ENCODE results near the gene PHC2.

PHC2 gene

DNA sequence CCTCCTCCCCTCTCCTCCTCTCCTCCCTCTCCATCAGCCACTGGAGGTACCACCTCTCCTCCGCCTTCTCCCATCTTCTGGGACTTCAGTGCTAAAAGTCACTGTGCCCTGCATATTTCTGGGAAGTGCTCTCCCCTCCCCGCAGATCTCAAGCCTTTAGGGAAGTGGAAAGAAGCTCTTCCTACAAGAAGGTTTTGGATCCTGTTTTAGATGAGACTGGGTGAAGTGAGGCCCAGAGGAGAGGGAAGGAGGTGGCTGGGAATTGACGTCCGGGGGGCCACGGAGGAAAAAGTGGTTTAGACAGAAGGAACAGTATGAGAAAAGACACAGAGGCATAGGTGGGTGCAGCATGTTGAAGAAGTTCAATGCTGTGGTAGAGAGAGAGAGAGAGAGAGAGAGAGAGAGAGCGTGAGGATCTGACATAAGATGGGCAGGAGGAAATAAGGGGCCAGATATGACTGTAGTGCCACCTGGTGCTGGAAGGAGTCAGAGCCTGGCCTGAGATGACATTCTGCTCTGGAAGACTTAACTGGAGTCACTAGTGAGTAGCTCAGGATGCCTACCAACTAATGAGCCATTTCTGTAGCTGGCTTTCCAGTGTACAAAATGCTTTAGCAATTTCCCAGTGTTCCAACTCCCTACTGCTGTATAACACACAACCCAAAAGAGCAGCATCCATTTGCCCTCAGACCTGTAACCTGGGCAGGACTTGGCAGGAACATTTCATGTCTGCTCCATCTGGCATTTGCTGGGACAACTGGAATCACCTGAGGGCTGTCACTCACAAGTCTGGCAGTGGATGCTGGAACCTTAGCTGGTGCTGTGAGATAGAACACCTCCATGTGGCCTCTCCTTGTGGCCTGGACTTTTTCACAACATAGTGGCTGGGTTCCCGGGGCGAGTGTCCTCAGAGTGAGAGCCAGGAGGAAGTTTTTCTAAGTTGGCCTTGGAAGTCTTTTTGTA is 24.9 kb upstream of the PHC2 start:
- in situ Hi-C loops (cut with HindIII; ENCODE audit: low sequenced_read_pairs), result no loop called here

DNA sequence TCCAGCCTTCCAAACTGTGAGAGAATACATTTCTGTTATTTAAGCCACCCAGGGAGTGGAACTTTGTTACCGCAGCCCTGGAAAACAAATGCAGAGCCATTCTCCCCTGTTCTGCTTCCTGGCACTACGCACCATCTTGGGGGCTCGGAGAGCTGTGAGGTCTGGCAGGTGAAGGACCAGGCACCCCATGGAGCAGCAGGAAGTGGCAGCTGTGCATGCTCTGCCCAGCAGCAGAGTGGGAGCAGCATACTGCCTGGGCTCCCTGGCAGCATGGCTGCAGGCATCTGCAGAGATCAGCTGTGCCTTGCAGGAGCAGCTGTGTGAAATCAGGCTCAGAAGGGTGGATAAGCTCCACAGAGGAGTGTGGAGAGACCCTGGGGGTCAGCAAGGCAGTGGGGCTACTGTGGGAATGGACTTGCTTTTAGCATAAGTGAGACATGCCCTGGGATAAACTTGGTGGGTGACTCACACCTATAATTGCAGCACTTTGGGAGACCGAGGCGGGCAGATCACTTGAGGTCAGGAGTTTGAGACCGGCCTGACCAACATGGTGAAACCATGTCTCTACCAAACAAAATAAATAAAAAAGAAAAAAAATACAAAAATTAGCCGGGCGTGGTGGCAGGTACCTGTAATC is 23.9 kb upstream of the PHC2 start:
- in situ Hi-C loops (cut with HindIII; ENCODE audit: low sequenced_read_pairs), result no loop called here

DNA sequence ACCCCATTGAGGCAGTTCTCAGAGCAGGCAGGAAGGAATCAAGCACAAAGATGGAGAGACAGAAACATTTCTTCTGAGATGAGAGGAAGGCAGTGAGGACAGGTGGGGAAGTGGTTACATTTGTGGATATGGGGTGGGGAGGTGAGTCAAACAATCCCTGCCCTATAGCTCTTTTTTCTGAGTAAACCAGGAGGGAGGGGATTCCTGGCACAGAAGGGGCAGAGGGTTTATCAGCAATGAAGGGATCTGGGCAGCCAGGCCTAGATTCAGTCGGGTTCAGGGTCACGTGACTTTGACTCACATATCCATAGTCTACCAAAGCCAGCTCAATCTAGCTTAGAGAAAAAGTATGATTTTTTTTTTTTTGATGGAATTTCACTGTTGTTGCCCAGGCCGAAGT is 15.7 kb upstream of the PHC2 start:
- in situ Hi-C loops (cut with HindIII; ENCODE audit: low sequenced_read_pairs), result no loop called here

DNA sequence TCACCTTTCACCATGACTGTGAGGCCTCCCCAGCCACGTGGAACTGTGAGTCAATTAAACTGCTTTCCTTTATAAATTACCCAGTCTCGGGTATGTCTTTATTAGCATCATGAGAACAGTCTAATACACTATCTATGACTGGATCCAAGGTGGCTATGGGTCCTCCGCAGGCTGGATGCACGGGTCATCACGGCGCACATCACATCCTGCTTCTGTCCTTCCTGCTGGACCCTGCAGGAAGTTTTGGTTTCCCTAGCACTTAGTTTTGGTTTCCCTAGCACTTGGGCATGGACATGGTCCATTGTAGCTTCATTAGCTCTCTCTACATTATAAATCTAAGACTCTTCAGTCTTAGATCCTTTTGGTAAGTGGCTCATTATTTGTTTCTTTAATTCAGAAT is 14.2 kb upstream of the PHC2 start:
- in situ Hi-C loops (cut with HindIII; ENCODE audit: low sequenced_read_pairs), result no loop called here

DNA sequence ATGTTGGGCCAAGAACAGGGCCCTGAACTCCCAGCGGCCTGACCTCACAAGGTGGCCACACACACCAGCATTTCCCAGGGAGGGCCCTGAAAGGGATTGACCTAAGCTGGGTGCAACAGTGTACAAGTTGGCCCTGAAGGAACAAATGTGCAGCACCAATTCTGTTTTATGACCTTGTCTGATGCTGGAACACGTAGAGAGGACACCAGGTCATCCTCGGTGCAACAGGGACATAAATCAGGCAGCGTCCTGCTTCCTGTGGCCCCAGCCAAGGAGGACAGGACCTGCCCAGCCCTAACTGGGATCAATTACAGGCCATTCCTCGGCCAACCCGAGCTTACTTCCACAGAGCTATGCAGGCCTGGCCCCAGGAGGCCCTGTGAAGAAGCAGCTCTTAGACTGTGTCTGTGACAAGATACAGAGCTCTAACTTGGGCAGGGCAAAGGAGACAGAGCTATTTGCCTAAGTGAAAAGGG is 12.8 kb upstream of the PHC2 start:
- in situ Hi-C loops (cut with HindIII; ENCODE audit: low sequenced_read_pairs), result no loop called here

DNA sequence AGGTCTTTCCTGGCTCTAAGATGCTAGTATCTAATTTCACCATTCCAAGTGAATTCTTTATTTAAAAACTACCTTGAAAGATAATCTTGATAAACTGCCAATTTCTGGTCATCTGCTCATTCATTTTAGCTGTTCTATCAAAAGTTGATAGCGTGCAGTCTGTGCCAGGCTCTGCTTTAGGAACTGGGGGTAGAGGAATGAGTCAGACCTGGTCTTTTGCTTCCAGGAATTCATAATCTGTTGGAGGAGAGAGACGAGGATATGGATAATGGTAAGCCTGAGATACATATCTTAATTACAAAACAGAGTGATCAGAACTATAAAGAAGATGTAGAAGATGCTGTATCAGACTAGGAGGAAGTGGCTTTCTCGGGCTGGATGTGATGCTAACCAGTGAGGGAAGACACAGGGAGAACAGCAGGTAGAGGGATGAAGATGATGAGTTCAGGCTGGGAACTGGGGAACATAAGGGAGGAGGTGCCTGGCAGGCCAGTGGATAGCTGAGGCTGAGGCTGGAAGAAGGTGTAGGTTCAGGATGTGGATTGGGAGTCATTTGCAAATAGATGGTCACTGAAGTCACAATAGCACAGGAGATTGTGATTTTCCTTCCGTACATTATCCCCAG is 12.3 kb upstream of the PHC2 start:
- in situ Hi-C loops (cut with HindIII; ENCODE audit: low sequenced_read_pairs), result no loop called here

DNA sequence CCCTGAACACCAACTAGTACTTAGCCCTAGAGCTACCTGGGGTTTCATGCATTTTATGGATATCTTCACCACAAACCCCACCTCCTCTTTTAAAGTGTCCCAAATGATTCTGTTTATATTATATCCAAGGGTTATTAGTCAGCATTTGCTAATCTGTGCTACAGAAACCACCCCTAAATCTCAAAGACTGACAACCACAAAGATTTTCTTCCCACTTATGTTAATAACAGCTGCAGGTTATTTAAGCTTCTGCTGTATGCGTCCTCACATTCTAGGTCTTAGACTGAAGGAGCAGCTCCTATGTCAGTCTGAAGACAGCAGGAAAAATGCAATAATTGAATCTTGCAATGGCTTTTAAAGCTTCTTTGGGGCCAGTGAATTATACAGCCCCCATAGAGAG is 11.2 kb upstream of the PHC2 start:
- in situ Hi-C loops (cut with HindIII; ENCODE audit: low sequenced_read_pairs), result no loop called here

DNA sequence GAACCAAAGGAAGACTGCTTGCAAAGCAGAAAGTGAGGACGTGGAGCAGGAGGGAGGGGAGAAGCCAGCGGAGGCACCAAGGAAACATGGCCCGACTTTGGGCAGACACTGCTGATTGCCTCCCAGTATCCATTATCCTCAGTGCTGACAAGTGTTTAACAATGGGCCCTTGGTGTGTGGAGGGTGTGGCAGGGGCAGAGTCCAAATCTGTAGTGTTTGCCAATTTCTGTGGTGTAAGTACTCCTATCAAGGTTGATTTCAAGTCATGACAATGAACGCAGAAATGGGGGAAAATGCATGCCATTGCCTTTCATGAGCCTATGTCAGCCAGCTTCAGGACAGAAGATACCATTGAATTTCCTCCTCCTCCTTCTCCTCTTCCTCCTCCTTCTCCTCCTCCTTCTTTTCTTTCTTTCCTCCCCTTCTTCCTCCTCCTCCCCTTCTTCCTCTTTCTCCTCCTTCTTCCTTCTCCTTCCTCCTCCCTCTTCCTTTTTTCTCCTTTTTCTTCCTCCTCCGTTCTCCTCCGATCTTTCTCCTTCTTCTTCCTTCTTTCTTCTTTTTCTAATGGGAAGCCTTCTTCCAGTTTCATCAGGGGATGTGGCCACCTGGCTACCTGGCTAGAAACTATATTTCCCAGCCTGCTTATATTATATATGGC is 10.3 kb upstream of the PHC2 start:
- in situ Hi-C loops (cut with HindIII; ENCODE audit: low sequenced_read_pairs), result no loop called here

DNA sequence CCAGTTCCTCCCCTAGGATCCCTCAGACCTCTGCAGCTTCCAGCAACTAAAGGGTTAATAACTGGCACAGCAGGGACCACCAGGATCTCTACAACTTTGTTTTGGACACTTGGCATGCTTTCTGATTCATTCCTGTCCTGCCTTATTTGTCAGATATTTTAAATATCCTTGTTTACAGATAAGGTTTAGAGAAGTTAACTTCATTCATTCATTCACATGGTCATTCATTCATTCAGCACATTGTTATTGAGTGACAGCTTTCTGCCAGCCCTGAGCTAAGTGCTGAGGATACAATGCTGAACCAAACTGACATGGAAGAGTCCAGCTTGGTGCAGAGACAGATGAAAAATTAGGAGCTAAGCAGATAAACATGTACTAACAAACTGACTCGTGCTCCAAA is 8.8 kb upstream of the PHC2 start:
- in situ Hi-C loops (cut with HindIII; ENCODE audit: low sequenced_read_pairs), result no loop called here

DNA sequence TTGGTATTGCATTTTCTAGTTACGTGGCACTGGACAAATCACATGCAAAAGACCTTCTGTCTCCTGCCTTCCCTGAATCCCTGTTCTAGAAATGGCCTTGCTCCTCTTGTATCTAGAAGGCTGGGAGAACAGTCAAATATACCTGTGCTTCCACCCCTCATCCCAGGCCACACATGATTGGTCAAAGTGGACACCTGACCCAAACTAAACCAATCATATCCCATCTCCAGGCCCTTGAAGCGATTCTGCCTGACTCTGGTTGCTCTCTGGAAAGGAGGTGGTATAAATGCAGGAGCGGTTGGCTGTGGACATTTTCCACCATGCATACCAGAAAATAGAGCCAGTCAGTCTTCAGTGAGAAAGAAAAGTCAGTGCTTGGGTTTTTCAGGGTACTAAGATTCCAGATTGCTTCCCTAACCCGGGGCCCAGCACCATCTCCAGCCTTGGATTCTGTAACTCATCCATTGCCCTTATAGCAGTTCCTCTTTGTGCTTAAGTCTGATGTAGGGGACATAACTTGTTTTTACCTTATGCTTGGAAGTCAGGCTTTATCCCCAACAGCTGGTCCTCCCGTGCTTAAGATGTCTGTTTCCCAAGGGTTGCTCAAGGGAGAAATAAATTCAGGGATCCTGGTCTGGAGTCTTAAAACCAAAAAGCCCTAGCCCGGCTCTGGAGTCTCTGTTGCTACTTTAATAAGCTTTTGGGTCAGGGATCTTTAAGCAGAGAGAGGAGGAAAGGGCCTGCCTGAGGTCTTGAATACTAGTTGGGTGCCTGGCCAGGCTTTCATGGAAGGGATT is 7.7 kb upstream of the PHC2 start:
- in situ Hi-C loops (cut with HindIII; ENCODE audit: low sequenced_read_pairs), result no loop called here

DNA sequence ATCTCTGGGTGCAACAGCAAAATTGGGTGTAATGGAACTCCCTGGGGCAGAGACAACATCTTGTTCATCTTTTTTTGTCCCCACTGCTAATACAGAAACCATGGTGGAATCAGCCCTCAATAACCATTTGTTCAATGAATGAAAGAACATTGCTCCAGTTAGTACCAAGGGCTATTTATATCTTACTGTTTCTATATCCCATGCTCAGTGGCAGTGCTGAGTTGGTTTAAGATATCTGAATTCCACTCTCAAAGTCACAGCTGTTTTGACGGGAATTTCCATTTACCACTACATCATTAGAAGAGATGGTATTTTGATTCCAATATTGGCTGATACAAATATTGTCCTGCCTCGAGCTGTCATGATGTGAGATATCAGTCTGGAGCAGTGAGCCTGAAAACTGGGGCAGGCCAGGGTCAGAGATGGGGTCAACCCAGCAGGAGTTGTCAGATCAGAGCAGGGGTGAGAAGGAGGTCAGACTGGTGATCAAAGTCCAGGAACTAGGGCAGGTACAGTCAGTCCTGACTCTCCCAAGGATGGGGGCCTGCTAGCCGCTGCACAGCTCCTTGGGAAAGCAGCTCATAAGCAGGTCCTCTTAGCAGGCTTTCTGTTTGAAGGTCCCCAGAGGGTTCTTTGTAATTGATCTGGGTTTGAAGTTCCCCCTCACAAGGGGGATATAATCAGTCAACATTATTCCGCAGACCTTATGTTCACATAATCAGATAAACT is 5.8 kb upstream of the PHC2 start:
- in situ Hi-C loops (cut with HindIII; ENCODE audit: low sequenced_read_pairs), result no loop called here

DNA sequence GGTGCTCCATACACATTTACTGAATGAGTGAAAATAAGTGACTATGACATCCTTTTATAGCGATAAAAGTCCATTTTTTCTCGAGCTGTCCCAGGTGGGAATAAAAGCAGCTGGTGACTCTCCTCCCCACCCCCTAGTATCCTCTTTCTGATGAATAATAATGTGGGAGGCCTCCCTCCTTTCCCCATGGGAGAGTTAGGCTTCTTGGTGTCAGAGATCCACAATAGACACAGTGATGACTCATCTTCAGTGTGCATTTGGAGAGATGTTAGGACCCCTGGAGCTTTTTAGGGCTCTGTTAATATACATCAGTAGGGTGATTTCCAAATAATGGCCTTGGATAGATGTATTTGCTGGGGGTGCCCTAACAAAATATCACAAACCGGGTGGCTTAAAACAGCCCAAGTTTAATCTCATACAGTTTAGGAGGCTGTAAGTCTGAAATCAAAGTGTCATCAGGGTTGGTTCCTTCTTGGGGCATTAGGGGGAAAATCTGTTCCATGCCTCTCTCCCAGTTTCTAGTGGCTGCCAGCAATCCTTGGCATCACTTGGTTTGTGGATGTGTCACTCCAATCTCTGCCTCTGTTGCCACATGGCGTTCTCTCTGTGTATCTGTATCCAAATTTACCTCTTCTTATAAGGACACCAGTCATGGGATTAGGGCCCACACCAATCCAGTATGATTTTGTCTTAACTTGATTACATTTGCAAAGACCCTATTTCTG is 4.4 kb upstream of the PHC2 start:
- in situ Hi-C loops (cut with HindIII; ENCODE audit: low sequenced_read_pairs), result no loop called here

DNA sequence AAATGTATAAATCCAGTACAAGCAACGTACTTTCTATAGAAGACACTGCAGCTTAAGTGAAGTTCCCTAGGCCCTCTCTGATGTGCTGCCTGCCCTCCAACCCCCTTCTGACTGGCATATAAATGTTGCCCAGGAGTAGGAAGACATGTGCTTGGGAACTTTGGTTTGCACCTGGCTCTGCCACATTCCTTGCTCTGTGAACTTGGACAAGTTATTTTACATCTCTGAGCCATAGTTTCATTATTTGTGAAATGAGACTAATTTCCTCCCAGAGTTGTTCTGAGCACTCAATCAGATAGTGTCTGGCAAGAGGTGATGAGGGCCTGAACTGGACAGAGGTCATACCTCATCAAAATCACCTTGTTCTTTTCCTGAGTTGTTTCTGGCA is 3.5 kb upstream of the PHC2 start:
- in situ Hi-C loops (cut with HindIII; ENCODE audit: low sequenced_read_pairs), result no loop called here

DNA sequence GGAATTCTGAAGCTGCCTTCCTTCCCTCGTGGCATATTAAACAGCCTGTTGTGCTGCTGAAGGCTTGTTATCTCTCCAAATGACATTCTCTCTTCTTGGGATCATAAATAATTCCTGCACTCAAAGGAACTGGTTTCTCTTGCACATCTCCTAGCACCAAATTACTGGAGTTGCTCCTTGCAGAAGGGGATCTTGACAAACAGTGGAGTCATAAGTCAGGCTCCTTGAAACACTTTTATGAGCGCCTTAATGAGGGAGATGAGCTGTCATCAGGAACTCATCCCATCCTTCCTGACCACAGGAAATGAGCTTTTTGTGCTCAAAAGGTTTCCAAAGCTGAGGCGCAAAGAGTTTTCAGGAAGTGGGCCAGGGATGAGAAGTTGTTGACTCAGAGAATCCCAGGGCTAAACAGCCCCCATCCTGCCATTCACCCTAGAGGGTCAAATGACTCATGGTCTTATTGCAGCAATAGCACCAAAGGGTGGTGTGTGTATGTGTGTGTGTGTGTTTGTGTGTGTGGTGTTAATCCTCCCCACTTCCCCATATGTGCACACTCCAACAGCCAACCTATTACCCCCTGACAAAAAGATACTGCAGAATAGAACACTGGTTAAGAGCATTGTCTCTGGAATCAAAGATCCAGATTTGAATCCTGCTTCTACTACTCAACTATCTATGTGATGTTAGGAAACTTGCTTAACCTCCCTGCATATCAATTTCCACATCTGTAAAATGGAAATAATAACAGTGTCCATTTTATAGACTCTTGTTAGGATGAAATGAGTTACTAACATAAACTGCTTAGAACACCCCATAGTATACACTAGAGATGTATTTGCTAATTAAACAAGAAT is 2.8 kb upstream of the PHC2 start:
- in situ Hi-C loops (cut with HindIII; ENCODE audit: low sequenced_read_pairs), result no loop called here

DNA sequence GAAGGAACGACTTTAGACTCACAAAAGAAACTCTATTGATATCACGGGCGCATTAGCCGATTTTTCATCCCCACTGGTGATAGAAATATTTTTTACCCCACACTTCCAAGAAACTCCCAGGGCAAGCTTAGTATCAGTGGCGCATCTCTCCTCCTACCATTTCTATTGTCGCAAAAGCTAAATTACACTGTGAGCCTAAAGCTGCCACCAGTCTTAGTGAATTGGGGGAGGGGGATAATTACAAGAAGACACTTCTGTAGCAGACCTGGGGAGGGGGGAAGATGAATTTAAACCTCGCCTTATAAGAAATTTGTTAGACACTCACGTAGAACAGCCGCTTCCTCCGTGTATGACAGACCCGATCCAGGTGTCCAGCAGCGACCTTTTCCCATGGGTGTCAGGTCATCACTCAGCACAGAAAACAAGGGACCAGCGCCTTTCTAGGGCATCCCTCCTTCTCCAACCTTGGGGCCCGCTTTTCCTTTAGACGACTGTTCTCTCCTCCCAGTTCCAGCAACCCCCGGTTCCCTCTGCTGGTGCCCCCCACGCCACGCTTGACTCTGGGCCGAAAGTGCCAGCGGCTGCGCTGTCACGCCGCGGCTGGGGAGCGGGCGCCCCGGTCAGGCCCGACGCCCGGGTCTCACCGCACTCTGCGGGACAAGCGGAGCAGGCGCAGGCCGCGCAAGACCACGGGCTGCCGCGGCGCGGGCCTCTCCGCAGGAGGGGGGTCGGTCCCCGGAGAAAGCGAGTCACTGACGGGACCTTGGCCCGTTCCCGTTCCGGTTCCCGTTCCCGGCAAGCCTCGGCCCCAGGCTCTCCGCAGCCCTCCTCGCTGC is 821 bp downstream of the PHC2 start:
- in situ Hi-C loops (cut with HindIII; ENCODE audit: low sequenced_read_pairs), result no loop called here

DNA sequence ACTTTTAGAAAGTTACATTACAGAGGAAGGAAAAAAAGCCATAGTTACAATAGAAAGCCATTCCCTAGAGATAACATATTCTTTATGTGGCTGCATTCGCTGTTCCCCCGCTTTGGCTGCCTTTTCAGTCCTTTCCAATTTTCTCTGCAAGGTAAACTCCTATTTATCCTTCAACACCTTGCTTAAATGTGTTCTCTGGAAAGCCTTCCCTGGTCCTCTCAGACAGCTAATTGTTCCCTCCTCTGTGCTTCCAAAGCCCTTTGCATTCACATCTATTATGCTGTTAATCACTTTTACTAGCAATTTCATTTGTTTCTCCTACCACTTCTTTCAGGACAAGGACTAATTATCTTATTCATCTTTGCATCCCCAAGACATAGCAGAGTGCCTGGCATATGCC is 1.6 kb downstream of the PHC2 start:
- in situ Hi-C loops (cut with HindIII; ENCODE audit: low sequenced_read_pairs), result no loop called here

DNA sequence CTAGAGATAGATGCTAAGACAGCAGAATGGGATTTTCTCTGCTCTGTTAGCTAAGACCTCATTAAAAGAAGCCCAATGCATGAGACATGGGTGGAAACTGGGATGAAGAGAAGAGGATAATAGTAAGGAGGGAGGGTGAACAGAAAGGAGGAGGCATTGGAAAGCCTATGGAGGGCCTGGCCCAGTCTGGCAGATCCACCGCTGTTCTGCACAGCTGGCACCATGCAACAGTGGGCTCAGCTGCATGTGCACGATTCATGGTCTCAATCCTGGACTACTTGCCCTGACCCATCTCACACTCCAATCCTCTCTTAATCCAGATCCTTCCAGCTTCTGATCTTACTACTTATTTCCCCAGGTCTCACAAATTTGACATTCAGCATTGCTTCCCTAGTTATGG is 2.2 kb downstream of the PHC2 start:
- in situ Hi-C loops (cut with HindIII; ENCODE audit: low sequenced_read_pairs), result no loop called here
